HG03460 (cell line): ENCODE results near the gene CTNNA1.

Experiments used
- ATAC-seq: cut with Tn5 transposase; IDR thresholded peaks from one replicate; pipeline ENCODE4 v1.9.1; 2021; ENCODE audit not compliant: unreplicated experiment

Gene CTNNA1

GRCh38 chr5:138947780-138948179 is 194.6 kb downstream of the CTNNA1 start:
- ATAC-seq = no peak

GRCh38 chr5:138948471-138949222 is 195.4 kb downstream of the CTNNA1 start:
- no peak for ATAC-seq

GRCh38 chr5:138949223-138949574 is 196.0 kb downstream of the CTNNA1 start:
- ATAC-seq = no peak

GRCh38 chr5:138949988-138950387 is 196.8 kb downstream of the CTNNA1 start:
- no peak for ATAC-seq

- ATAC-seq = no peak
These were observed 197.3 kb downstream of the CTNNA1 start for GRCh38 chr5:138950421-138951031.

GRCh38 chr5:138951091-138951985 is 198.1 kb downstream of the CTNNA1 start:
- no peak for ATAC-seq

GRCh38 chr5:138951986-138952735 is 198.9 kb downstream of the CTNNA1 start:
- no peak for ATAC-seq

GRCh38 chr5:138952962-138953361 is 199.7 kb downstream of the CTNNA1 start:
- no peak for ATAC-seq

- ATAC-seq = peak; percentile 78
These were observed 200.4 kb downstream of the CTNNA1 start for GRCh38 chr5:138953387-138954256.

- no peak for ATAC-seq
These were observed 201.2 kb downstream of the CTNNA1 start for GRCh38 chr5:138954257-138955012.

GRCh38 chr5:138955013-138955660 is 201.9 kb downstream of the CTNNA1 start:
- no peak for ATAC-seq

GRCh38 chr5:138955671-138956295 is 202.6 kb downstream of the CTNNA1 start:
- no peak for ATAC-seq

GRCh38 chr5:138956801-138957200 is 203.6 kb downstream of the CTNNA1 start:
- no peak for ATAC-seq

- no peak for ATAC-seq
These were observed 207.0 kb downstream of the CTNNA1 start for GRCh38 chr5:138960145-138960692.

GRCh38 chr5:138961221-138961620 is 208.0 kb downstream of the CTNNA1 start:
- ATAC-seq = no peak

- no peak for ATAC-seq
These were observed 208.5 kb downstream of the CTNNA1 start for GRCh38 chr5:138961729-138962128.

- no peak for ATAC-seq
These were observed 209.6 kb downstream of the CTNNA1 start for GRCh38 chr5:138962614-138963370.
